ENCODE measurements around the gene ZSWIM5.

The ZSWIM5 gene

DNA sequence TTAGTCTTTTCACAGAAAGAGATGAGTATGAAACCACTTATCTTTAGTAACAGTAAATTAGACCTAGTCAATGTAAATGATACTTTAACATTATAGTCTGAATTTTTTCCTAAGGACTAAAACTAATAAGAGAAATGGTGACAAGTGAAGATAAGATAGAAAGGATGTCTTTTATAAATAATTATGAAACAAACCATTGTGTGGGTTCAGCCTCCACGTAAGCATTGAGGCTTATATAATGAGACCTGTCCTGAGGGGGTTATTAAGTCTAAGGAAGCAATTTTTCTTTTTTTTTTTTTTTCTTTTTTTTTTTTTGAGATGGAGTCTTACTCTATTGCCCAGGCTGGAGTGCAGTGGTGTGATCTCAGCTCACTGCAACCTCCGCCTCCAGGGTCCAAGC lies 138.6 kb downstream of the ZSWIM5 start:
- TF ChIP-seq POLR2AphosphoS5 (IDR thresholded peaks at IDR 0.05; ENCODE audit: low read depth, low read length) (no peak), FOXP2 (optimal IDR thresholded peaks at IDR 0.05; ENCODE audit: borderline replicate concordance, extremely low read depth, extremely low read length, insufficient read depth) (no peak), TAF1 (IDR thresholded peaks at IDR 0.05; ENCODE audit: borderline replicate concordance, insufficient read depth, low read length) (no peak), SIN3A (IDR thresholded peaks at IDR 0.05; ENCODE audit: borderline replicate concordance, insufficient read depth, low read length) (no peak)
- TF ChIP-seq, protein P1, sequence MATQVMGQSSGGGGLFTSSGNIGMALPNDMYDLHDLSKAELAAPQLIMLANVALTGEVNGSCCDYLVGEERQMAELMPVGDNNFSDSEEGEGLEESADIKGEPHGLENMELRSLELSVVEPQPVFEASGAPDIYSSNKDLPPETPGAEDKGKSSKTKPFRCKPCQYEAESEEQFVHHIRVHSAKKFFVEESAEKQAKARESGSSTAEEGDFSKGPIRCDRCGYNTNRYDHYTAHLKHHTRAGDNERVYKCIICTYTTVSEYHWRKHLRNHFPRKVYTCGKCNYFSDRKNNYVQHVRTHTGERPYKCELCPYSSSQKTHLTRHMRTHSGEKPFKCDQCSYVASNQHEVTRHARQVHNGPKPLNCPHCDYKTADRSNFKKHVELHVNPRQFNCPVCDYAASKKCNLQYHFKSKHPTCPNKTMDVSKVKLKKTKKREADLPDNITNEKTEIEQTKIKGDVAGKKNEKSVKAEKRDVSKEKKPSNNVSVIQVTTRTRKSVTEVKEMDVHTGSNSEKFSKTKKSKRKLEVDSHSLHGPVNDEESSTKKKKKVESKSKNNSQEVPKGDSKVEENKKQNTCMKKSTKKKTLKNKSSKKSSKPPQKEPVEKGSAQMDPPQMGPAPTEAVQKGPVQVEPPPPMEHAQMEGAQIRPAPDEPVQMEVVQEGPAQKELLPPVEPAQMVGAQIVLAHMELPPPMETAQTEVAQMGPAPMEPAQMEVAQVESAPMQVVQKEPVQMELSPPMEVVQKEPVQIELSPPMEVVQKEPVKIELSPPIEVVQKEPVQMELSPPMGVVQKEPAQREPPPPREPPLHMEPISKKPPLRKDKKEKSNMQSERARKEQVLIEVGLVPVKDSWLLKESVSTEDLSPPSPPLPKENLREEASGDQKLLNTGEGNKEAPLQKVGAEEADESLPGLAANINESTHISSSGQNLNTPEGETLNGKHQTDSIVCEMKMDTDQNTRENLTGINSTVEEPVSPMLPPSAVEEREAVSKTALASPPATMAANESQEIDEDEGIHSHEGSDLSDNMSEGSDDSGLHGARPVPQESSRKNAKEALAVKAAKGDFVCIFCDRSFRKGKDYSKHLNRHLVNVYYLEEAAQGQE (IDR thresholded peaks at IDR 0.05; ENCODE audit: insufficient read depth in 1 of 2, low read depth in 2 of 2, low read length in 2 of 2), result no peak

DNA sequence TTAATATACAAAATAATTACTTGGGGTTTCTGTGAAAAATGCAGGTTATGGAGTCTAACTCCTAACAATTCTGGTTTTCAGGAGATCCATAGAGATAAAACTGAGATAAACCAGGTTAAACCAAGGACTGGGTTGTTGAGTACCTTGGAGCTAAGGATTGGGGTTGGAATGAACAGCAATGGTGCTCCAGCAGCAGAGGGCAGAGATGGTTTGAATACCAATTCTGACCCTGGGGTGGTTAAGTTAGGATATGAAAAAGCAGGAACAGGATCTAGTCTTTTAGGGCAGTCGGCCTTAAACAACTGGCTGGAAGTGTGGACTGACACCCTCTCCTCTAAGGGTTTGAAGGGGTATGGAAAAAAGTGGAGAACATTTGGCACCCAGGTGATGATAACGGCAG lies 141.3 kb downstream of the ZSWIM5 start:
- no peak for TF ChIP-seq POLR2AphosphoS5 (IDR thresholded peaks at IDR 0.05; ENCODE audit: low read depth, low read length)
- TF ChIP-seq, protein P1 (IDR thresholded peaks at IDR 0.05; ENCODE audit: insufficient read depth in 1 of 2, low read depth in 2 of 2, low read length in 2 of 2), result no peak
- no peak for TF ChIP-seq SIN3A (IDR thresholded peaks at IDR 0.05; ENCODE audit: borderline replicate concordance, insufficient read depth, low read length)
- TF ChIP-seq FOXP2 (optimal IDR thresholded peaks at IDR 0.05; ENCODE audit: borderline replicate concordance, extremely low read depth, extremely low read length, insufficient read depth), result no peak
- TF ChIP-seq TAF1 (IDR thresholded peaks at IDR 0.05; ENCODE audit: borderline replicate concordance, insufficient read depth, low read length), result no peak

DNA sequence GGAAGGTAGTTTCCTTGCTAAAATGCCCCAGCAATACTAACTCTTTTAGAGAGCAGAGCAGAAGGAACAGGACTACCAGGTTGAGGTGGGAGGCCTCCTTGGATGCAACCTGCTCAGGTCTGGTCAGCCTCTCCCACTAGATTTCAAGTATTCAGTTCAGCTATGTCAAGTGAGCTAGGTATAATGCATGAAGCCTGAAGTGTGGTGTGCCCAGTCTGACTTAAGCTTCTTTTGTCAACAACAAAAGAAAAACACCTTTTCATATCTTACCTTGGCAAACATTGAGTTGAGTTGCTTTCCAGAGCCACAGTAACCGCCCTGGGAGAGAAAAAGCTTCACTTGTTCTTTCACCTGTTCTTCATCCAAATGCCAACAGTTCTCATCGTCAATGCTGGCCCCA lies 146.6 kb downstream of the ZSWIM5 start:
- TF ChIP-seq, protein P1 (IDR thresholded peaks at IDR 0.05; ENCODE audit: insufficient read depth in 1 of 2, low read depth in 2 of 2, low read length in 2 of 2), result no peak
- TF ChIP-seq FOXP2 (optimal IDR thresholded peaks at IDR 0.05; ENCODE audit: borderline replicate concordance, extremely low read depth, extremely low read length, insufficient read depth) (no peak), SIN3A (IDR thresholded peaks at IDR 0.05; ENCODE audit: borderline replicate concordance, insufficient read depth, low read length) (no peak), TAF1 (IDR thresholded peaks at IDR 0.05; ENCODE audit: borderline replicate concordance, insufficient read depth, low read length) (no peak), POLR2AphosphoS5 (IDR thresholded peaks at IDR 0.05; ENCODE audit: low read depth, low read length) (no peak)

DNA sequence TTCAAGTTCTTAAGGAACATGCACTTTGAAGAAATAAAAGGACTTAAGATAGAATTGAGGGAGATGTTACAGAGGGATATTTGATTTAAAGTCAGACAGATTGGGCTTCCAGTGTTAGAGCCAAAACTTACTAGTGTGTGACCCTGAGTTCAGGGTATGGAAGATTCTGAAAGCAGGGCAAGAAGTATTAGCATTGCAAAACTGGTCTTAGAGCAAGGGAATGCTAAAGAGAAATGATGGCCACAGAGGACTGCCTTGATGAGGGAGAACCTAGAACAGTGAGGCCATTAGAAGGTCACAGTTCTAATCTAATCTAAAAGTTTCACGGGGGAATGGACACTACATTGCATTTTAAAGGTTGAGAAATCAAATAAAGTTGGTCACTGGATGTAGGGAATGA lies 148.9 kb downstream of the ZSWIM5 start:
- TF ChIP-seq FOXP2 (optimal IDR thresholded peaks at IDR 0.05; ENCODE audit: borderline replicate concordance, extremely low read depth, extremely low read length, insufficient read depth), result no peak

DNA sequence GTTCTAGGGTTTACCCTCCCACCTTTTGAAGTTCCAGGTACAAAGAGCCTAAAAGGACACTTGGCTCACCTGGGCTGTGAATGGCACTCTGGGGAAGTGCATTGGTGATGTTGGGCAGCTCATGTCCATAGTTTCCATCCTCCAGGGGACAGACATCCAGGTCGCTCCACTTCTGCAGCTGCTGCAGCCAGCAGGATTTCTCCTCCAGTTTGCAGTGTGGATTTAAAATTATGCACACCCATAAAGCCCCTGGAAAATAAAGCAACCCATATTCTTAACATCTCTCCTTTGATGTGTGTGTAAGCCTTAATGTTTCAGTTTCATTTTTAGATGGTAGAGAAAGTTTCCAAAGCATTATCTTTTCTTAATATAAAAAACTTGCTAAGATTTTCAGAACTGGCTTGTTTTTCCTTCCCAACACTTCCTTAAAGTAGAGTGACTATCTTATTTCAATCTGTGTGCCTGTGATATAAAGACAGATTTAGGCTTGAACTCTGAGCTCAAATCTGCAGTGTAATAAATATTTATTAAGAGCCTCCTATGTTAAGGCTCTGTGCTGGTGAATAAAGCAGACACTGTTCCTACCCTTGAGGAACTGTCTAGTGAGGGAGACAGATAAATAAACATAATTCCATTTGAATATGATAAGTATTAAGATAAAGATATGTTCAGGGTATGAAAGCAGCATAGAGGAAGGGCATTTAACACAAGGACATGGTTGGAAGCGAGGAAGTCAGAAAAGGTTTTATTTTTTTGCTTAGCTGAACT lies 155.2 kb downstream of the ZSWIM5 start:
- TF ChIP-seq TAF1 (IDR thresholded peaks at IDR 0.05; ENCODE audit: borderline replicate concordance, insufficient read depth, low read length) (no peak), SIN3A (IDR thresholded peaks at IDR 0.05; ENCODE audit: borderline replicate concordance, insufficient read depth, low read length) (no peak), POLR2AphosphoS5 (IDR thresholded peaks at IDR 0.05; ENCODE audit: low read depth, low read length) (no peak), FOXP2 (optimal IDR thresholded peaks at IDR 0.05; ENCODE audit: borderline replicate concordance, extremely low read depth, extremely low read length, insufficient read depth) (no peak)
- TF ChIP-seq, protein P1 (IDR thresholded peaks at IDR 0.05; ENCODE audit: insufficient read depth in 1 of 2, low read depth in 2 of 2, low read length in 2 of 2), result no peak

Measured in PFSK-1 (cell line).